HepG2 (cell line): Measurements from ENCODE around the gene CIAPIN1. TPM values are rescaled to one million over a fixed set of nuclear protein-coding genes. Genes with fewer than 3 reads are reported as not detected.

ENCODE experiments used
- ATAC-seq: fragments of 200-7000 bp; cut with Tn5 transposase; 3 replicates; pipeline ENCODE4 v1.9.1; 2020; ENCODE audit warnings: mild to moderate bottlenecking, moderate library complexity
- BruUV-seq: library from RNA; stranded (reverse); fragments of 400-500 nt; replicated peaks from 2 replicates; lab custom pipeline; 2021; lab: Mats Ljungman, UMichigan
- CTCF ChIA-PET: fragments of 300-600 bp; formaldehyde crosslinking; extraction: SDS; loops from one replicate; lab custom pipeline; 2021; ENCODE audit warnings: low total read pairs, inconsistent platforms, low intra/inter-chr PET ratio; lab: Yijun Ruan, JAX
- POLR2A ChIA-PET: fragments of 350-600 bp; sonication (Branson Sonifier 250); formaldehyde crosslinking; loops from one replicate; lab custom pipeline; 2020; ENCODE audit warnings: antibody characterized with exemption, inconsistent platforms; lab: Yijun Ruan, JAX
- DNase-seq: peaks from one replicate; pipeline ENCODE4 v3.0.0-alpha.2; 2015; ENCODE audit warnings: low spot score
- FAIRE-seq: peaks from 3 replicates; lab custom pipeline; 2011; peaks lifted over from hg19 to GRCh38; lab: Jason Lieb, UNC
- H2AFZ ChIP-seq: one replicate; pipeline ENCODE4 v1.6.1; 2011; ENCODE audit warnings: low read length, inconsistent platforms
- H3K27ac ChIP-seq: fragments of 300-600 bp; 3 replicates; pipeline ENCODE4 v1.8.0; 2011; ENCODE audit warnings: mixed run types, mild to moderate bottlenecking, mixed read lengths, low read length, inconsistent platforms; ENCODE audit not compliant: insufficient read depth; ENCODE audit errors: extremely low read length
- H3K27me3 ChIP-seq, 2 experiments: fragments of 200-600 bp in 1 of 2; 2 replicates in 1 of 2; 3 replicates in 1 of 2; pipeline versions ENCODE4 v1.6.0 to v1.8.0; 2011; ENCODE audit warnings: low read length in 2 of 2, mild to moderate bottlenecking in 2 of 2, moderate library complexity in 2 of 2, inconsistent platforms in 1 of 2; ENCODE audit not compliant: insufficient read depth in 2 of 2, control insufficient read depth in 1 of 2
- H3K36me3 ChIP-seq, 2 experiments: fragments of 200-600 bp in 1 of 2; replicated peaks in 1 of 2; 2 replicates in 1 of 2; 3 replicates in 1 of 2; pipeline versions ENCODE4 v1.5.1 to v1.8.0; 2011; ENCODE audit warnings: low read length in 2 of 2, inconsistent platforms in 1 of 2; ENCODE audit not compliant: insufficient read depth in 2 of 2, control insufficient read depth in 1 of 2
- H3K4me1 ChIP-seq: 2 replicates; pipeline ENCODE4 v1.5.1; 2012; ENCODE audit warnings: low read length, inconsistent platforms; ENCODE audit not compliant: insufficient read depth
- H3K4me2 ChIP-seq: 2 replicates; pipeline ENCODE4 v1.6.0; 2011; ENCODE audit warnings: low read depth, low read length, inconsistent platforms
- H3K4me3 ChIP-seq, 3 experiments: fragments of 200-600 bp in 1 of 3; sonication (generic), shearing (Covaris generic) in 1 of 3; replicated peaks in 1 of 3; 2 replicates each; pipeline ENCODE4 v1.5.1; 2011 to 2016; ENCODE audit warnings: low read length in 3 of 3, inconsistent platforms in 2 of 3, low read depth in 2 of 3, mild to moderate bottlenecking in 2 of 3, control low read depth in 1 of 3, mixed read lengths in 1 of 3; ENCODE audit not compliant: insufficient read depth in 1 of 3
- H3K79me2 ChIP-seq: one replicate; pipeline ENCODE4 v1.6.1; 2011; ENCODE audit warnings: low read length, inconsistent platforms; ENCODE audit not compliant: insufficient read depth
- H3K9ac ChIP-seq: 2 replicates; pipeline ENCODE4 v1.6.0; 2011; ENCODE audit warnings: mild to moderate bottlenecking, low read depth, low read length, inconsistent platforms; ENCODE audit not compliant: insufficient read depth
- H3K9me3 ChIP-seq: 2 replicates; pipeline ENCODE4 v1.5.1; 2012; ENCODE audit warnings: mild to moderate bottlenecking, low read length
- H4K20me1 ChIP-seq: 2 replicates; pipeline ENCODE4 v1.6.0; 2011; ENCODE audit warnings: inconsistent platforms, mild to moderate bottlenecking, low read length, moderate library complexity; ENCODE audit not compliant: insufficient read depth
- ATRX ChIP-seq: sonication (generic); formaldehyde crosslinking; IDR thresholded peaks from 2 replicates; pipeline ENCODE4 v1.4.0; 2020; ENCODE audit warnings: missing genetic modification reagents, borderline replicate concordance
- ESRRA ChIP-seq: sonication (generic); formaldehyde crosslinking; IDR thresholded peaks from 2 replicates; pipeline ENCODE4 v1.5.1; 2020; ENCODE audit warnings: mild to moderate bottlenecking, low read depth, missing genetic modification reagents
- PAWR ChIP-seq: sonication (generic); formaldehyde crosslinking; IDR thresholded peaks from 2 replicates; pipeline ENCODE4 v1.4.0; 2020; ENCODE audit warnings: missing genetic modification reagents, mild to moderate bottlenecking, borderline replicate concordance
- SALL1 ChIP-seq: sonication (generic); formaldehyde crosslinking; IDR thresholded peaks from 2 replicates; pipeline ENCODE4 v1.8.0; 2022; ENCODE audit warnings: mild to moderate bottlenecking, missing genetic modification reagents
- ZNF256 ChIP-seq: sonication (generic); formaldehyde crosslinking; conservative IDR thresholded peaks from 2 replicates; pipeline ENCODE4 v1.4.0; 2020; ENCODE audit warnings: missing genetic modification reagents
- ZNF549 ChIP-seq: sonication (generic); formaldehyde crosslinking; IDR thresholded peaks from 2 replicates; pipeline ENCODE4 v1.5.0; 2020; ENCODE audit warnings: missing genetic modification reagents
- ZNF747 ChIP-seq: sonication (generic); formaldehyde crosslinking; IDR thresholded peaks from 2 replicates; pipeline ENCODE4 v1.8.1; 2023; ENCODE audit warnings: missing genetic modification reagents, mild to moderate bottlenecking, borderline replicate concordance
- WGBS: methylation state at CpG from one replicate; pipeline ENCODE4 v1.1.6; 2017; ENCODE audit warnings: low lambda C conversion rate; 5-methylcytosine and 5-hydroxymethylcytosine counted together
- in situ Hi-C: cut with HindIII; loops from 2 replicates; pipeline ENCODE4 v1.10.0; 2017; ENCODE audit warnings: low pct_unique_long_range_greater_than_20kb; ENCODE audit not compliant: extremely low pct_ligation_motif_present
- intact Hi-C: fragments of 100-400 bp; cut with micrococcal nuclease; formaldehyde crosslinking; loops from one replicate; pipeline ENCODE4 v1.10.0; 2022; ENCODE audit not compliant: unreplicated experiment
- polyA plus RNA-seq, 8 experiments: library from polyadenylated mRNA; depleted of rRNA in 3 of 8; stranded (reverse) in 7 of 8; unstranded in 1 of 8; fragments of >200 nt; fragmentation: Illumina TruSeq in 4 of 8; extraction: Trizol in 4 of 8; gene quantifications; 2 replicates each; pipeline versions ENCODE4 v1.2.1 to v1.2.3, GENCODE V29; 2011 to 2016; ENCODE audit warnings: low read depth in 4 of 8, missing spikeins in 1 of 8, mixed read lengths in 1 of 8; ENCODE audit not compliant: insufficient read depth in 1 of 8
- total RNA-seq, 5 experiments: library from RNA; depleted of rRNA; stranded (reverse); fragments of >200 nt; fragmentation: Illumina TruSeq; extraction: Trizol; gene quantifications; 2 replicates each; pipeline ENCODE4 v1.2.3, GENCODE V29; 2016; ENCODE audit warnings: low read depth in 1 of 5
- TF ChIP-seq, protein P1 (sequence below): sonication (generic); formaldehyde crosslinking; conservative IDR thresholded peaks from 2 replicates; pipeline ENCODE4 v1.4.0; 2020; ENCODE audit warnings: mild to moderate bottlenecking, missing genetic modification reagents, moderate library complexity
- TF ChIP-seq, protein P2 (sequence below): sonication (generic); formaldehyde crosslinking; IDR thresholded peaks from 2 replicates; pipeline ENCODE4 v1.5.0; 2020; ENCODE audit warnings: missing genetic modification reagents
- TF ChIP-seq, protein P3 (sequence below): sonication (generic); formaldehyde crosslinking; IDR thresholded peaks from 2 replicates; pipeline ENCODE4 v1.4.0; 2020; ENCODE audit warnings: missing genetic modification reagents
- TF ChIP-seq, protein P4 (sequence below): sonication (generic); formaldehyde crosslinking; IDR thresholded peaks from 2 replicates; pipeline ENCODE4 v1.9.0; 2021; ENCODE audit warnings: missing genetic modification reagents, borderline replicate concordance
- TF ChIP-seq, protein P5 (sequence below): sonication (generic); formaldehyde crosslinking; IDR thresholded peaks from 2 replicates; pipeline ENCODE4 v1.4.0; 2020; ENCODE audit warnings: missing genetic modification reagents

The CIAPIN1 gene
- total and polyA plus RNA-seq, 2 of the 13 experiments (the other 11 are each of a cell fraction or from before 2014, with no cell fraction given), result 69.3 to 89.7 TPM

DNA sequence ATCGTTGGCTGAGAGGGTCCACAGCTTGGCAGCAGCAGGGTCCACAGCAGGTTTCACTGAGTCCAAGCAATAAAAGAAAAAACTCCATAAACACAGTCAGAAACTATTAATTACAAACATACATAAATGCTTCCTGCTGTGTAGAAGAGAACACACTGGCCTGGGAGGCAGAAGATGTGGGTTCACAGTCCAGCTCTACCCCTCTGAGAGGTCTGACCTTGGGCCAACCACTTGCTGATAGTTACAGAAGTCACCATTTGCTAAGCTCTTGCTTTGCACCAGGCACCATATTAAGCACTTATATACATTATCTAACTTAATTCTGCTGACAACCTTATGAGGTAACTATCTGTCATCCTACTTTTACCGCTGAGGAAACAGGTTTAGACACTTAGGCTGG, 14.7 kb downstream of the CIAPIN1 start:
- ATAC-seq (peak; percentile 72), DNase-seq (no peak), FAIRE-seq (peak; percentile 39)
- H3K9me3 ChIP-seq, result no peaks in the 10 kb centered on the region
- no peak overlapping the region for H3K9ac ChIP-seq
- in situ Hi-C loops (no loop called here), intact Hi-C loops (no loop called here)
- no peak overlapping the region for H3K4me3 ChIP-seq
- ChIA-PET POLR2A (interaction anchor here (1.0 to 3.0 kb wide), 8 partner anchors 14 to 247 kb away, joined by 3 to 44 read pairs (median 5); partner anchors contain the start of genes CIAPIN1, COQ9, CX3CL1 and POLR2C), CTCF (interaction anchor here (1.2 kb wide), 1 partner anchor 13 kb away, joined by 4 read pairs; no protein-coding TSS in a partner anchor)
- 85% methylated on average over 2 of the region's 2 CpGs for WGBS
- H3K27me3 ChIP-seq, result no peaks in the 10 kb centered on the region
- no peaks in the 10 kb centered on the region for H4K20me1 ChIP-seq
- H3K79me2 ChIP-seq, result no peaks in the 10 kb centered on the region
- BruUV-seq, result no TSS peak
- H3K4me2 ChIP-seq, result no peak overlapping the region
- peaks cover 31 to 77% of the 10 kb centered on the region in 2 experiments for H3K36me3 ChIP-seq
- H3K27ac ChIP-seq, result peak overlapping the region; percentile 9
- no peak overlapping the region for H2AFZ ChIP-seq
- peaks cover 16% of the 10 kb centered on the region for H3K4me1 ChIP-seq
- TF ChIP-seq, protein P1, sequence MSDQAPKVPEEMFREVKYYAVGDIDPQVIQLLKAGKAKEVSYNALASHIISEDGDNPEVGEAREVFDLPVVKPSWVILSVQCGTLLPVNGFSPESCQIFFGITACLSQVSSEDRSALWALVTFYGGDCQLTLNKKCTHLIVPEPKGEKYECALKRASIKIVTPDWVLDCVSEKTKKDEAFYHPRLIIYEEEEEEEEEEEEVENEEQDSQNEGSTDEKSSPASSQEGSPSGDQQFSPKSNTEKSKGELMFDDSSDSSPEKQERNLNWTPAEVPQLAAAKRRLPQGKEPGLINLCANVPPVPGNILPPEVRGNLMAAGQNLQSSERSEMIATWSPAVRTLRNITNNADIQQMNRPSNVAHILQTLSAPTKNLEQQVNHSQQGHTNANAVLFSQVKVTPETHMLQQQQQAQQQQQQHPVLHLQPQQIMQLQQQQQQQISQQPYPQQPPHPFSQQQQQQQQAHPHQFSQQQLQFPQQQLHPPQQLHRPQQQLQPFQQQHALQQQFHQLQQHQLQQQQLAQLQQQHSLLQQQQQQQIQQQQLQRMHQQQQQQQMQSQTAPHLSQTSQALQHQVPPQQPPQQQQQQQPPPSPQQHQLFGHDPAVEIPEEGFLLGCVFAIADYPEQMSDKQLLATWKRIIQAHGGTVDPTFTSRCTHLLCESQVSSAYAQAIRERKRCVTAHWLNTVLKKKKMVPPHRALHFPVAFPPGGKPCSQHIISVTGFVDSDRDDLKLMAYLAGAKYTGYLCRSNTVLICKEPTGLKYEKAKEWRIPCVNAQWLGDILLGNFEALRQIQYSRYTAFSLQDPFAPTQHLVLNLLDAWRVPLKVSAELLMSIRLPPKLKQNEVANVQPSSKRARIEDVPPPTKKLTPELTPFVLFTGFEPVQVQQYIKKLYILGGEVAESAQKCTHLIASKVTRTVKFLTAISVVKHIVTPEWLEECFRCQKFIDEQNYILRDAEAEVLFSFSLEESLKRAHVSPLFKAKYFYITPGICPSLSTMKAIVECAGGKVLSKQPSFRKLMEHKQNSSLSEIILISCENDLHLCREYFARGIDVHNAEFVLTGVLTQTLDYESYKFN, result peak; percentile 46
- no peak for TF ChIP-seq ATRX (CRISPR knock-in tag)
- TF ChIP-seq ZNF747 (CRISPR knock-in tag), result no peak
- TF ChIP-seq PAWR (CRISPR knock-in tag), result no peak
- TF ChIP-seq ESRRA, result peak; percentile 72; the same call in 1 of the 2 replicates
- TF ChIP-seq SALL1 (CRISPR knock-in tag), result 0 out of 2 replicates have a peak, but pooled peaks have one; percentile 10
- TF ChIP-seq ZNF549 (CRISPR knock-in tag), result no peak
- TF ChIP-seq, protein P2, sequence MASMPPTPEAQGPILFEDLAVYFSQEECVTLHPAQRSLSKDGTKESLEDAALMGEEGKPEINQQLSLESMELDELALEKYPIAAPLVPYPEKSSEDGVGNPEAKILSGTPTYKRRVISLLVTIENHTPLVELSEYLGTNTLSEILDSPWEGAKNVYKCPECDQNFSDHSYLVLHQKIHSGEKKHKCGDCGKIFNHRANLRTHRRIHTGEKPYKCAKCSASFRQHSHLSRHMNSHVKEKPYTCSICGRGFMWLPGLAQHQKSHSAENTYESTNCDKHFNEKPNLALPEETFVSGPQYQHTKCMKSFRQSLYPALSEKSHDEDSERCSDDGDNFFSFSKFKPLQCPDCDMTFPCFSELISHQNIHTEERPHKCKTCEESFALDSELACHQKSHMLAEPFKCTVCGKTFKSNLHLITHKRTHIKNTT (CRISPR knock-in tag), result no peak
- TF ChIP-seq, protein P3, sequence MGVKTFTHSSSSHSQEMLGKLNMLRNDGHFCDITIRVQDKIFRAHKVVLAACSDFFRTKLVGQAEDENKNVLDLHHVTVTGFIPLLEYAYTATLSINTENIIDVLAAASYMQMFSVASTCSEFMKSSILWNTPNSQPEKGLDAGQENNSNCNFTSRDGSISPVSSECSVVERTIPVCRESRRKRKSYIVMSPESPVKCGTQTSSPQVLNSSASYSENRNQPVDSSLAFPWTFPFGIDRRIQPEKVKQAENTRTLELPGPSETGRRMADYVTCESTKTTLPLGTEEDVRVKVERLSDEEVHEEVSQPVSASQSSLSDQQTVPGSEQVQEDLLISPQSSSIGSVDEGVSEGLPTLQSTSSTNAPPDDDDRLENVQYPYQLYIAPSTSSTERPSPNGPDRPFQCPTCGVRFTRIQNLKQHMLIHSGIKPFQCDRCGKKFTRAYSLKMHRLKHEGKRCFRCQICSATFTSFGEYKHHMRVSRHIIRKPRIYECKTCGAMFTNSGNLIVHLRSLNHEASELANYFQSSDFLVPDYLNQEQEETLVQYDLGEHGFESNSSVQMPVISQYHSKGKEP (CRISPR knock-in tag), result no peak
- TF ChIP-seq, protein P4, sequence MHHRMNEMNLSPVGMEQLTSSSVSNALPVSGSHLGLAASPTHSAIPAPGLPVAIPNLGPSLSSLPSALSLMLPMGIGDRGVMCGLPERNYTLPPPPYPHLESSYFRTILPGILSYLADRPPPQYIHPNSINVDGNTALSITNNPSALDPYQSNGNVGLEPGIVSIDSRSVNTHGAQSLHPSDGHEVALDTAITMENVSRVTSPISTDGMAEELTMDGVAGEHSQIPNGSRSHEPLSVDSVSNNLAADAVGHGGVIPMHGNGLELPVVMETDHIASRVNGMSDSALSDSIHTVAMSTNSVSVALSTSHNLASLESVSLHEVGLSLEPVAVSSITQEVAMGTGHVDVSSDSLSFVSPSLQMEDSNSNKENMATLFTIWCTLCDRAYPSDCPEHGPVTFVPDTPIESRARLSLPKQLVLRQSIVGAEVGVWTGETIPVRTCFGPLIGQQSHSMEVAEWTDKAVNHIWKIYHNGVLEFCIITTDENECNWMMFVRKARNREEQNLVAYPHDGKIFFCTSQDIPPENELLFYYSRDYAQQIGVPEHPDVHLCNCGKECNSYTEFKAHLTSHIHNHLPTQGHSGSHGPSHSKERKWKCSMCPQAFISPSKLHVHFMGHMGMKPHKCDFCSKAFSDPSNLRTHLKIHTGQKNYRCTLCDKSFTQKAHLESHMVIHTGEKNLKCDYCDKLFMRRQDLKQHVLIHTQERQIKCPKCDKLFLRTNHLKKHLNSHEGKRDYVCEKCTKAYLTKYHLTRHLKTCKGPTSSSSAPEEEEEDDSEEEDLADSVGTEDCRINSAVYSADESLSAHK, result no peak
- TF ChIP-seq, protein P5, sequence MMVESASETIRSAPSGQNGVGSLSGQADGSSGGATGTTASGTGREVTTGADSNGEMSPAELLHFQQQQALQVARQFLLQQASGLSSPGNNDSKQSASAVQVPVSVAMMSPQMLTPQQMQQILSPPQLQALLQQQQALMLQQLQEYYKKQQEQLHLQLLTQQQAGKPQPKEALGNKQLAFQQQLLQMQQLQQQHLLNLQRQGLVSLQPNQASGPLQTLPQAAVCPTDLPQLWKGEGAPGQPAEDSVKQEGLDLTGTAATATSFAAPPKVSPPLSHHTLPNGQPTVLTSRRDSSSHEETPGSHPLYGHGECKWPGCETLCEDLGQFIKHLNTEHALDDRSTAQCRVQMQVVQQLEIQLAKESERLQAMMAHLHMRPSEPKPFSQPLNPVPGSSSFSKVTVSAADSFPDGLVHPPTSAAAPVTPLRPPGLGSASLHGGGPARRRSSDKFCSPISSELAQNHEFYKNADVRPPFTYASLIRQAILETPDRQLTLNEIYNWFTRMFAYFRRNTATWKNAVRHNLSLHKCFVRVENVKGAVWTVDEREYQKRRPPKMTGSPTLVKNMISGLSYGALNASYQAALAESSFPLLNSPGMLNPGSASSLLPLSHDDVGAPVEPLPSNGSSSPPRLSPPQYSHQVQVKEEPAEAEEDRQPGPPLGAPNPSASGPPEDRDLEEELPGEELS (CRISPR knock-in tag), result no peak
- no peak for TF ChIP-seq ZNF256 (CRISPR knock-in tag)
